Lung (tissue), 12 donors: ENCODE data around the gene PRDM4. TPM values are rescaled to one million over a fixed set of nuclear protein-coding genes. Genes with fewer than 3 reads are reported as not detected.

Experiments
- ATAC-seq: fragments of 200-7000 bp; cut with Tn5 transposase; one replicate; pipeline ENCODE4 v1.9.1; 2020; ENCODE audit warnings: moderate number of reproducible peaks; ENCODE audit not compliant: insufficient read depth, low FRiP score
- DNase-seq, 3 donors: peaks; one replicate each; pipeline ENCODE4 v3.0.0-alpha.2; 2013 to 2017
- H3K27ac ChIP-seq, 2 donors: one replicate each; pipeline ENCODE4 v1.5.1; 2013; ENCODE audit warnings: mild to moderate bottlenecking in 2 of 2, moderate library complexity in 2 of 2, control low read depth in 1 of 2, inconsistent platforms in 1 of 2, low read depth in 1 of 2, low read length in 1 of 2
- H3K27me3 ChIP-seq, 3 donors: one replicate each; pipeline ENCODE4 v1.5.1; 2013; ENCODE audit warnings: low read length in 2 of 3; ENCODE audit not compliant: control insufficient read depth in 3 of 3, insufficient read depth in 3 of 3
- H3K36me3 ChIP-seq, 4 donors: one replicate each; pipeline ENCODE4 v1.5.1; 2013; ENCODE audit warnings: low read length in 4 of 4, mild to moderate bottlenecking in 1 of 4, moderate library complexity in 1 of 4; ENCODE audit not compliant: control insufficient read depth in 4 of 4, insufficient read depth in 4 of 4
- H3K4me1 ChIP-seq, 5 donors: one replicate each; pipeline ENCODE4 v1.5.1; 2013; ENCODE audit warnings: low read length in 5 of 5, mild to moderate bottlenecking in 2 of 5, moderate library complexity in 1 of 5; ENCODE audit not compliant: control insufficient read depth in 5 of 5, insufficient read depth in 5 of 5
- H3K4me3 ChIP-seq: one replicate; pipeline ENCODE4 v1.5.1; 2013; ENCODE audit warnings: mild to moderate bottlenecking, control low read depth, moderate library complexity
- H3K9ac ChIP-seq, 2 donors: one replicate each; pipeline ENCODE4 v1.5.1; 2013; ENCODE audit warnings: low read length in 2 of 2, control low read depth in 1 of 2; ENCODE audit not compliant: insufficient read depth in 1 of 2
- H3K9me3 ChIP-seq, 4 donors: one replicate each; pipeline ENCODE4 v1.5.1; 2013; ENCODE audit warnings: low read length in 3 of 4, mild to moderate bottlenecking in 1 of 4, moderate library complexity in 1 of 4; ENCODE audit not compliant: control insufficient read depth in 4 of 4, insufficient read depth in 3 of 4
- CTCF ChIP-seq: IDR thresholded peaks from 2 replicates; pipeline ENCODE4 v1.5.1; 2012; ENCODE audit warnings: mild to moderate bottlenecking; ENCODE audit errors: control extremely low read depth, extremely low read depth
- WGBS, 2 donors: extraction: QIAGEN DNeasy Blood & Tissue Kit; methylation state at CpG; one replicate each; pipeline ENCODE4 v1.1.7; 2013; 5-methylcytosine and 5-hydroxymethylcytosine counted together
- polyA plus RNA-seq, 2 donors: library from polyadenylated mRNA; stranded (reverse); fragments of 200-250 nt; gene quantifications; one replicate each; pipeline ENCODE4 v1.2.1, GENCODE V29; 2013
- total RNA-seq, 2 donors: library from RNA; depleted of rRNA in 1 of 2; stranded (reverse); fragments of >200 nt in 1 of 2; gene quantifications; one replicate each; pipeline ENCODE4 v1.2.1, GENCODE V29; 2014 to 2021
- donor health status: control.
- donor health status: control.
- donor health status: Bipolar disorder and iron deficiency.
- donor health status: healthy.
- donor health status: DM: yes; HTN: yes; CAD: no.

Gene PRDM4
- total and polyA plus RNA-seq, 4 donors: 7.3 to 33.5 (median 20.5) TPM

- Histone ChIP-seq H3K27me3 (peaks cover 0 to 4% (median 0%) of the 10 kb centered on the region in 3 donors), H3K4me3 (no peak overlapping the region), H3K27ac (no peak overlapping the region), H3K4me1 (no peaks in the 10 kb centered on the region), H3K9ac (no peak overlapping the region), H3K9me3 (peaks cover 0 to 2% (median 0%) of the 10 kb centered on the region in 4 donors), H3K36me3 (no peaks in the 10 kb centered on the region)
- ATAC-seq: no peak
- no peak for TF ChIP-seq CTCF
- WGBS, 2 donors: 65 to 84% methylated on average over 1 of the region's 1 CpG
- DNase-seq: no peak
Observed at GRCh38 chr12:107791465-107792089, 30.6 kb upstream of the PRDM4 start.

GRCh38 chr12:107788690-107789458 lies 27.9 kb upstream of the PRDM4 start:
- H3K36me3 ChIP-seq: no peaks in the 10 kb centered on the region
- no peak overlapping the region for H3K27ac ChIP-seq
- no peak for DNase-seq
- H3K9me3 ChIP-seq: peaks cover 0 to 2% (median 0%) of the 10 kb centered on the region in 4 donors
- peaks cover 0 to 4% (median 0%) of the 10 kb centered on the region in 3 donors for H3K27me3 ChIP-seq
- H3K9ac ChIP-seq: no peak overlapping the region
- no peak for ATAC-seq
- H3K4me3 ChIP-seq: no peak overlapping the region
- 75 to 88% methylated on average over 17 of the region's 17 CpGs for WGBS, 2 donors
- TF ChIP-seq CTCF: no peak
- no peaks in the 10 kb centered on the region for H3K4me1 ChIP-seq

DNA sequence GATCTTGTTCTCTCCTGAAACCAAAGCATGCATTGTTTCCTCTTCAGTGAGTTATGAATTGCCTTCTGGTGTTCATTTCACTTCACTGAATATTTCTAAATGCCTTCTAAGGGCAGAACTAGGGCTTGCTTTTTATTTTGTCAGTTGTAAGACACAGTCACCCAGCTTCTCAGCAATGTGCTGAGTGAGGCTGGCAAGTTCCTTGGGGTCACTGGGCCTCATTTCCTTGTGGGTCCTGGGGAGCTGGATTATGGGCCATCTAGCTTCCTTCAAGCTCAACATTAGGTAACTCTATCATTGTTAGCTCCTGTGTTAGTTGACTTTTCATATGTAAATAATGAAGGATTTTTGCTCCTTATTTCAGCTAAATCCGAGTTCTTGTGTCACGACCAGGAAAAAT lies 27.3 kb upstream of the PRDM4 start:
- Histone ChIP-seq H3K9ac (no peak overlapping the region), H3K4me3 (no peak overlapping the region), H3K27ac (no peak overlapping the region), H3K4me1 (no peaks in the 10 kb centered on the region), H3K36me3 (no peaks in the 10 kb centered on the region), H3K9me3 (peaks cover 0 to 2% (median 0%) of the 10 kb centered on the region in 4 donors), H3K27me3 (peaks cover 0 to 4% (median 0%) of the 10 kb centered on the region in 3 donors)
- ATAC-seq (no peak), DNase-seq (no peak)
- WGBS, 2 donors: 77 to 98% methylated on average over 2 of the region's 2 CpGs
- TF ChIP-seq CTCF: no peak
